ENCODE measurements around the gene SCAF4. TPM values are rescaled to one million over a fixed set of nuclear protein-coding genes. Genes with fewer than 3 reads are reported as not detected.

SCAF4 gene
- total RNA-seq, 1 donor from 2014 or later: 51.9 TPM

GRCh38 chr21:31707499-31707898 lies 24.4 kb downstream of the SCAF4 start:
- H3K27ac Mint-ChIP-seq (ENCODE audit: unreplicated experiment): no peak overlapping the region
- H3K4me3 Mint-ChIP-seq (ENCODE audit: unreplicated experiment): no peak overlapping the region
- DNase-seq: no peak
- TF ChIP-seq CTCF (IDR thresholded peaks at IDR 0.05; ENCODE audit: partially characterized antibody, unreplicated experiment): no peak
- H3K9me3 Mint-ChIP-seq (ENCODE audit: unreplicated experiment): no peaks in the 10 kb centered on the region
- no peaks in the 10 kb centered on the region for H3K36me3 Mint-ChIP-seq (ENCODE audit: unreplicated experiment)
- H3K27me3 Mint-ChIP-seq (ENCODE audit: unreplicated experiment): no peaks in the 10 kb centered on the region
- peaks cover 6% of the 10 kb centered on the region for H3K4me1 Mint-ChIP-seq (ENCODE audit: low read depth, unreplicated experiment)

- no peak overlapping the region for H3K27ac Mint-ChIP-seq (ENCODE audit: unreplicated experiment)
- H3K4me1 Mint-ChIP-seq (ENCODE audit: low read depth, unreplicated experiment): peaks cover 6% of the 10 kb centered on the region
- no peak for TF ChIP-seq CTCF (IDR thresholded peaks at IDR 0.05; ENCODE audit: partially characterized antibody, unreplicated experiment)
- no peaks in the 10 kb centered on the region for H3K9me3 Mint-ChIP-seq (ENCODE audit: unreplicated experiment)
- no peak overlapping the region for H3K4me3 Mint-ChIP-seq (ENCODE audit: unreplicated experiment)
- no peak for DNase-seq
- H3K27me3 Mint-ChIP-seq (ENCODE audit: unreplicated experiment): no peaks in the 10 kb centered on the region
- H3K36me3 Mint-ChIP-seq (ENCODE audit: unreplicated experiment): no peaks in the 10 kb centered on the region
These were observed 25.4 kb downstream of the SCAF4 start for GRCh38 chr21:31706562-31706961.

- no peak overlapping the region for H3K27ac Mint-ChIP-seq (ENCODE audit: unreplicated experiment)
- H3K36me3 Mint-ChIP-seq (ENCODE audit: unreplicated experiment): no peaks in the 10 kb centered on the region
- H3K27me3 Mint-ChIP-seq (ENCODE audit: unreplicated experiment): no peaks in the 10 kb centered on the region
- H3K9me3 Mint-ChIP-seq (ENCODE audit: unreplicated experiment): no peaks in the 10 kb centered on the region
- H3K4me3 Mint-ChIP-seq (ENCODE audit: unreplicated experiment): no peak overlapping the region
- no peak for TF ChIP-seq CTCF (IDR thresholded peaks at IDR 0.05; ENCODE audit: partially characterized antibody, unreplicated experiment)
- no peak for DNase-seq
- H3K4me1 Mint-ChIP-seq (ENCODE audit: low read depth, unreplicated experiment): no peaks in the 10 kb centered on the region
These were observed 31.9 kb downstream of the SCAF4 start for GRCh38 chr21:31700040-31700439.

- Mint-ChIP-seq H3K27me3 (ENCODE audit: unreplicated experiment) (no peaks in the 10 kb centered on the region), H3K27ac (ENCODE audit: unreplicated experiment) (no peak overlapping the region), H3K36me3 (ENCODE audit: unreplicated experiment) (no peaks in the 10 kb centered on the region), H3K9me3 (ENCODE audit: unreplicated experiment) (no peaks in the 10 kb centered on the region), H3K4me3 (ENCODE audit: unreplicated experiment) (no peak overlapping the region), H3K4me1 (ENCODE audit: low read depth, unreplicated experiment) (no peaks in the 10 kb centered on the region)
- no peak for TF ChIP-seq CTCF (IDR thresholded peaks at IDR 0.05; ENCODE audit: partially characterized antibody, unreplicated experiment)
- no peak for DNase-seq
These were observed 33.5 kb downstream of the SCAF4 start for GRCh38 chr21:31698461-31698860.

- Mint-ChIP-seq H3K36me3 (ENCODE audit: unreplicated experiment) (no peaks in the 10 kb centered on the region), H3K27ac (ENCODE audit: unreplicated experiment) (no peak overlapping the region), H3K9me3 (ENCODE audit: unreplicated experiment) (no peaks in the 10 kb centered on the region), H3K27me3 (ENCODE audit: unreplicated experiment) (no peaks in the 10 kb centered on the region), H3K4me1 (ENCODE audit: low read depth, unreplicated experiment) (no peaks in the 10 kb centered on the region), H3K4me3 (ENCODE audit: unreplicated experiment) (no peak overlapping the region)
- no peak for DNase-seq
- TF ChIP-seq CTCF (IDR thresholded peaks at IDR 0.05; ENCODE audit: partially characterized antibody, unreplicated experiment): no peak
These were observed 35.5 kb downstream of the SCAF4 start for GRCh38 chr21:31696424-31696823.

Measured in glutamatergic neuron (in vitro differentiated cells).